Lower leg skin (tissue), 3 donors: ENCODE results near the gene NCMAP.

Experiments used
- CTCF ChIP-seq, 3 donors: fragments of 450-650 bp; IDR thresholded peaks; one replicate each; pipeline ENCODE4 v1.5.1; 2016; ENCODE audit warnings: antibody characterized with exemption in 3 of 3, mild to moderate bottlenecking in 3 of 3, moderate library complexity in 2 of 3
- POLR2A ChIP-seq, 2 donors: fragments of 450-650 bp; IDR thresholded peaks; one replicate each; pipeline ENCODE4 v1.6.1; 2016 to 2017; ENCODE audit warnings: antibody characterized with exemption in 2 of 2, mild to moderate bottlenecking in 1 of 2, moderate library complexity in 1 of 2

- TF ChIP-seq CTCF (IDR thresholded peaks at IDR 0.05) = no peak
- TF ChIP-seq POLR2A (IDR thresholded peaks at IDR 0.05) = no peak
Observed at GRCh38 chr1:24606296-24606605, 50.4 kb downstream of the NCMAP start.
